Upper lobe of left lung (tissue), 4 donors: ENCODE data around the gene ZCCHC7.

ENCODE experiments used
- POLR2A ChIP-seq, 4 donors: fragments of 450-650 bp; IDR thresholded peaks; one replicate each; pipeline ENCODE4 v1.5.1; 2016 to 2017; ENCODE audit warnings: antibody characterized with exemption in 4 of 4, mild to moderate bottlenecking in 2 of 4
- TF ChIP-seq, protein P1 (sequence below), 6 experiments: fragments of 450-650 bp in 4 of 6; fragments of 200-600 bp in 2 of 6; sonication (generic) in 2 of 6; IDR thresholded peaks; one replicate each; pipeline ENCODE4 v1.5.1; 2016 to 2019; ENCODE audit warnings: antibody characterized with exemption in 6 of 6

- no peak for TF ChIP-seq POLR2A (IDR thresholded peaks at IDR 0.05)
- TF ChIP-seq, protein P1, sequence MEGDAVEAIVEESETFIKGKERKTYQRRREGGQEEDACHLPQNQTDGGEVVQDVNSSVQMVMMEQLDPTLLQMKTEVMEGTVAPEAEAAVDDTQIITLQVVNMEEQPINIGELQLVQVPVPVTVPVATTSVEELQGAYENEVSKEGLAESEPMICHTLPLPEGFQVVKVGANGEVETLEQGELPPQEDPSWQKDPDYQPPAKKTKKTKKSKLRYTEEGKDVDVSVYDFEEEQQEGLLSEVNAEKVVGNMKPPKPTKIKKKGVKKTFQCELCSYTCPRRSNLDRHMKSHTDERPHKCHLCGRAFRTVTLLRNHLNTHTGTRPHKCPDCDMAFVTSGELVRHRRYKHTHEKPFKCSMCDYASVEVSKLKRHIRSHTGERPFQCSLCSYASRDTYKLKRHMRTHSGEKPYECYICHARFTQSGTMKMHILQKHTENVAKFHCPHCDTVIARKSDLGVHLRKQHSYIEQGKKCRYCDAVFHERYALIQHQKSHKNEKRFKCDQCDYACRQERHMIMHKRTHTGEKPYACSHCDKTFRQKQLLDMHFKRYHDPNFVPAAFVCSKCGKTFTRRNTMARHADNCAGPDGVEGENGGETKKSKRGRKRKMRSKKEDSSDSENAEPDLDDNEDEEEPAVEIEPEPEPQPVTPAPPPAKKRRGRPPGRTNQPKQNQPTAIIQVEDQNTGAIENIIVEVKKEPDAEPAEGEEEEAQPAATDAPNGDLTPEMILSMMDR (IDR thresholded peaks at IDR 0.05) = no peak
These were observed 286.4 kb downstream of the ZCCHC7 start for GRCh38 chr9:37406603-37407401.
